T-cell (primary cell): ENCODE data around the gene ARHGAP4. TPM values are rescaled to one million over a fixed set of nuclear protein-coding genes. Genes with fewer than 3 reads are reported as not detected.

Experiments
- ATAC-seq, 4 experiments: fragments of 200-7000 bp in 3 of 4; fragments of 150-1000 bp in 1 of 4; cut with Tn5 transposase; replicated peaks in 1 of 4; 1 replicate in 3 of 4; 2 replicates in 1 of 4; pipeline ENCODE4 v1.10.0; 2021; ENCODE audit warnings: moderate library complexity in 3 of 4, mild to moderate bottlenecking in 2 of 4, moderate number of reproducible peaks in 1 of 4
- CTCF ChIA-PET, 2 donors: fragments of 300-600 bp; sonication (Branson Sonifier 250); formaldehyde crosslinking; loops; one replicate each; lab custom pipeline; 2022; ENCODE audit warnings: antibody characterized with exemption in 2 of 2; lab: Charles Lee
- POLR2A ChIA-PET, 2 donors: fragments of 300-600 bp; sonication (Branson Sonifier 250); formaldehyde crosslinking; loops; one replicate each; lab custom pipeline; 2022; ENCODE audit warnings: antibody characterized with exemption in 2 of 2; lab: Charles Lee
- DNase-seq, 35 experiments: peaks; one replicate each; pipeline versions ENCODE4 v3.0.0 to v3.0.0-alpha.2; 2013 to 2023
- H3K27ac ChIP-seq: one replicate; pipeline ENCODE4 v1.5.1; 2013; ENCODE audit warnings: low read length
- H3K27me3 ChIP-seq, 2 experiments: replicated peaks in 1 of 2; 1 replicate in 1 of 2; 2 replicates in 1 of 2; pipeline versions ENCODE4 v1.6.1 to v1.7.0; 2013; ENCODE audit warnings: low read length in 1 of 2, mixed read lengths in 1 of 2; ENCODE audit not compliant: control insufficient read depth in 2 of 2, insufficient read depth in 2 of 2; ENCODE audit errors: extremely low read depth in 1 of 2
- H3K36me3 ChIP-seq, 2 donors: 1 replicate in 1 of 2; 2 replicates in 1 of 2; pipeline versions ENCODE4 v1.6.1 to v1.7.0; 2013; ENCODE audit warnings: low read length in 1 of 2; ENCODE audit not compliant: control insufficient read depth in 2 of 2, insufficient read depth in 1 of 2; ENCODE audit errors: extremely low read depth in 1 of 2
- H3K4me1 ChIP-seq, 2 experiments: 1 replicate in 1 of 2; 2 replicates in 1 of 2; pipeline versions ENCODE4 v1.6.1 to v1.7.0; 2013; ENCODE audit warnings: low read length in 2 of 2, mixed read lengths in 1 of 2; ENCODE audit not compliant: insufficient read depth in 2 of 2, control insufficient read depth in 1 of 2; ENCODE audit errors: extremely low read depth in 1 of 2
- H3K4me3 ChIP-seq, 2 donors: 1 replicate in 1 of 2; 2 replicates in 1 of 2; pipeline versions ENCODE4 v1.5.1 to v1.7.0; 2013; ENCODE audit warnings: mild to moderate bottlenecking in 2 of 2, low read length in 1 of 2, moderate library complexity in 1 of 2; ENCODE audit not compliant: control insufficient read depth in 1 of 2; ENCODE audit errors: extremely low read depth in 1 of 2
- H3K9me3 ChIP-seq: 2 replicates; pipeline ENCODE4 v1.7.0; 2013
- H3K27ac Mint-ChIP-seq, 2 donors: one replicate each; pipeline ENCODE4 v1.8.0; 2020 to 2021; ENCODE audit warnings: mild to moderate bottlenecking in 2 of 2, mixed read lengths in 2 of 2
- H3K27me3 Mint-ChIP-seq, 2 donors: one replicate each; pipeline ENCODE4 v1.8.0; 2021 to 2022; ENCODE audit warnings: mixed read lengths in 2 of 2
- H3K36me3 Mint-ChIP-seq: one replicate; pipeline ENCODE4 v1.8.0; 2021; ENCODE audit warnings: mixed read lengths
- H3K4me1 Mint-ChIP-seq, 3 donors: one replicate each; pipeline ENCODE4 v1.8.0; 2020 to 2022; ENCODE audit warnings: mixed read lengths in 3 of 3, mild to moderate bottlenecking in 1 of 3
- H3K4me3 Mint-ChIP-seq, 3 donors: one replicate each; pipeline ENCODE4 v1.8.0; 2020 to 2022; ENCODE audit warnings: mild to moderate bottlenecking in 3 of 3, mixed read lengths in 3 of 3, moderate library complexity in 3 of 3
- H3K9me3 Mint-ChIP-seq, 3 donors: one replicate each; pipeline ENCODE4 v1.8.0; 2020 to 2022; ENCODE audit warnings: mixed read lengths in 3 of 3
- WGBS: methylation state at CpG from one replicate; pipeline ENCODE4 v1.1.5; 2013; ENCODE audit warnings: missing lambda C conversion rate; ENCODE audit not compliant: insufficient coverage; 5-methylcytosine and 5-hydroxymethylcytosine counted together
- total RNA-seq, 35 experiments: library from RNA in 6 of 35; stranded (reverse) in 6 of 35; fragments of 120-200 nt in 1 of 35; gene quantifications; one replicate each; pipeline versions ENCODE4 v1.2.1 to v1.2.4 and lab custom pipeline; 2013 to 2026

ARHGAP4 gene
- total RNA-seq, 5 donors from 2014 or later (not counting 1 experiment from before 2014, with no cell fraction given) = 420 to 485 (median 468) TPM

DNA sequence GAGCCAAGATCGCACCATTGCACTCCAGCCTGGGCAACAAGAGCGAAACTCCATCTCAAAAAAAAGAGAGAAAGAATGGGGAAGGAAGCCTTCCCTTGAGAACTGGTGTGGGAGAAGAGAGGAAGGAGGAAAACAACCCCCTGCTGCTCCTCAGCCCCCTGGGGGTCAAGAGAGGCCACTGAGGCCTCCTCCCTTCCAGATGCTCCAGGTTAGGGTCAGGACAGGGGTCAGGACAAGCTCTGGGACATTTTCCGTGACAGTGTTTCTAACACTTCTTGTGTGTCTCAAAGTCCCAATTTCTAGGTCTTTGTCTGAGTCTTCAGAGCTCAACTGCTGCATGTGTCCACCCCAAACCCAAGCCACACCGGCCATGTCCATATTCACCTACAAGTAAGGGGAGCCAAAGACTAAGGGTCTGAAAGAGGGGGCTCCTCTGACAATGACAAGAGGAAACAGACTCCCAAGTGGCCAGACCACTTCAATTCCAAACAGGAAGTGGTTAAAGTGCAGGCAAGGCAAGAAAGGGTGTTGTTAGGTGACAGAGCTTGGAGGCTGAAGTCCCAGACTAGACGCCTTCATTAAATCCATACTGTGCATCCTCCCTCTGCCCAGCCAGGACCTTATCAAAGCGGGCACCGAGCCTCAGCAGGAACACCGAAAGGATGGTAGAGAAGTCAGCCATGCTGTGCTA, 48.3 kb downstream of the ARHGAP4 start:
- Mint-ChIP-seq H3K4me3 (peak overlapping the region in 1 of 3 donors; percentile 34), H3K36me3 (no peaks in the 10 kb centered on the region), H3K27ac (no peak overlapping the region), H3K27me3 (peaks cover 23 to 40% of the 10 kb centered on the region in 2 donors), H3K4me1 (peaks cover 19 to 24% (median 20%) of the 10 kb centered on the region in 3 donors), H3K9me3 (no peaks in the 10 kb centered on the region)
- ATAC-seq = no peak
- H3K9me3 ChIP-seq = no peaks in the 10 kb centered on the region
- POLR2A ChIA-PET = no interaction called here
- CTCF ChIA-PET = interaction anchor here in 1 of 2 donors (0.6 kb wide), 1 partner anchor 31 kb away, joined by 3 read pairs; no protein-coding TSS in a partner anchor
- peaks cover 0 to 58% of the 10 kb centered on the region in 2 experiments for H3K27me3 ChIP-seq
- H3K36me3 ChIP-seq = no peaks in the 10 kb centered on the region
- DNase-seq = no peak
- no peak overlapping the region for H3K4me3 ChIP-seq
- peaks cover 2 to 21% of the 10 kb centered on the region in 2 experiments for H3K4me1 ChIP-seq
- no CpG with 5 or more reads among the region's 8 CpGs for WGBS
- no peak overlapping the region for H3K27ac ChIP-seq

DNA sequence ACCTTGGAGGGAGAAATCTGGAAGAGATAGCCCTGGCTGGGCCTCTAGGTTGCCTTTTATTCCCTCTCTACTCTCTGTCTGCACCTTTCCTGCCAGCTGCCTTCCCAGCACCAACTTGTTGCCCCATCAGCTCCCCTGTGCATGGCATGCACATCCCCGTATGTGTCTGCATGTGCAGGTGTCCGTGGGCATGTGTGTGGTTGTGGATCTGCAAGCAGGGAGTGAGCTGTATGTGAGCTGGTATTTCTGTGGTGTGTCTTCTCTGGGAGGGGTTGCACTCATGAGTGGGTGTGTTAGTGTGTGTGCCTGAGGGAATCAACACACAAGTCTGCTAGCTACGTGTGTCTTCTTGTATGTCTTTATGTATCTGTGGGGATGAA, 50.0 kb downstream of the ARHGAP4 start:
- no CpG with 5 or more reads among the region's 3 CpGs for WGBS
- peaks cover 2 to 21% of the 10 kb centered on the region in 2 experiments for H3K4me1 ChIP-seq
- H3K4me1 Mint-ChIP-seq = peaks cover 19 to 23% (median 20%) of the 10 kb centered on the region in 3 donors
- H3K27me3 Mint-ChIP-seq = peaks cover 20 to 46% of the 10 kb centered on the region in 2 donors
- no peaks in the 10 kb centered on the region for H3K36me3 ChIP-seq
- no peak overlapping the region for H3K27ac ChIP-seq
- H3K27ac Mint-ChIP-seq = peak overlapping the region in 1 of 2 donors; percentile 67
- ATAC-seq = no peak
- H3K36me3 Mint-ChIP-seq = no peaks in the 10 kb centered on the region
- H3K4me3 ChIP-seq = no peak overlapping the region
- no peak for DNase-seq
- CTCF ChIA-PET = no interaction called here
- peaks cover 0 to 42% of the 10 kb centered on the region in 2 experiments for H3K27me3 ChIP-seq
- H3K4me3 Mint-ChIP-seq = no peak overlapping the region
- H3K9me3 Mint-ChIP-seq = no peaks in the 10 kb centered on the region
- H3K9me3 ChIP-seq = no peaks in the 10 kb centered on the region
- POLR2A ChIA-PET = no interaction called here

DNA sequence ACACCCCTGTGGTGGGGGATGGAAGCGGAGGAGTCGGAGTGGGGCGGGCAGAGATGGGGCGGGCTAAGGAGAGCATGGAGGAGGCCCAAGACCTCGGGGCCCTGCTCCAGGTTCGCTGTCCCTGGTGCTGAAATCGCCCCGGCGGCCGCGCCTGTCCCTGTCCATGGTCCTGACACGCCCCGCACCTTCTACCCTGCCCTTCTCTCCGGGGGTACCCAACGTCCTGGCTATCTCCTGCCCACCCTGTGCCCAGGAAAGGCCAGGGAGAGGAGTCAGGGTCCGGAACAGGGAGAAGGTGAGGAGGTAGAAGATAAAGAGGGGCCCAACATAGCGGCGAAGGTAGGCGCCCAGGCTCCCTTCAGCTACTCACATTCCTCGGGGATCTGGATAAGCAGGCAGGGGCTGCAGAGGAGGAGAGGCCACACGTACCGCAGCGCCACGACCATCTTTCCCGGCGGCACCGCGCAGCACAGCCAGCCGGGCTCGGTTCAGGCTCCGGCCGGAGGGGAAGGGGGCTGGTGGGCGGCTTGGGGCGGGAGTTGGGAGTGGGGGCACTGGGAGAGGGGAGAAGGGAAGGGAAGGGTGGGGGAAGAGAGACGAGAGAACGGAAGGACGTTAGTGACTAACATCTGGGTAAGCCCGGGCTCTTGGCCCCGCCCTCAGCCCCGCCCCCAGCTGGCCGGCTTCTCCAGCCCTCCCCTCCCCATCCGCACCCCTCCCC, 50.5 kb downstream of the ARHGAP4 start:
- DNase-seq = peak; percentile 19 to 79 (median 58)
- no peaks in the 10 kb centered on the region for H3K36me3 Mint-ChIP-seq
- Histone ChIP-seq H3K4me1 (peaks cover 2 to 21% of the 10 kb centered on the region in 2 experiments), H3K4me3 (no peak overlapping the region), H3K27ac (no peak overlapping the region), H3K36me3 (no peaks in the 10 kb centered on the region), H3K9me3 (no peaks in the 10 kb centered on the region), H3K27me3 (peaks cover 0 to 43% of the 10 kb centered on the region in 2 experiments)
- ChIA-PET POLR2A (no interaction called here), CTCF (no interaction called here)
- H3K4me3 Mint-ChIP-seq = peak overlapping the region in 1 of 3 donors; percentile 10
- no peaks in the 10 kb centered on the region for H3K9me3 Mint-ChIP-seq
- ATAC-seq = peak; percentile 66 to 79 (median 74)
- H3K27ac Mint-ChIP-seq = no peak overlapping the region
- peaks cover 20 to 46% of the 10 kb centered on the region in 2 donors for H3K27me3 Mint-ChIP-seq
- peaks cover 19 to 23% (median 20%) of the 10 kb centered on the region in 3 donors for H3K4me1 Mint-ChIP-seq
- WGBS = 3% methylated on average over 10 of the region's 42 CpGs

DNA sequence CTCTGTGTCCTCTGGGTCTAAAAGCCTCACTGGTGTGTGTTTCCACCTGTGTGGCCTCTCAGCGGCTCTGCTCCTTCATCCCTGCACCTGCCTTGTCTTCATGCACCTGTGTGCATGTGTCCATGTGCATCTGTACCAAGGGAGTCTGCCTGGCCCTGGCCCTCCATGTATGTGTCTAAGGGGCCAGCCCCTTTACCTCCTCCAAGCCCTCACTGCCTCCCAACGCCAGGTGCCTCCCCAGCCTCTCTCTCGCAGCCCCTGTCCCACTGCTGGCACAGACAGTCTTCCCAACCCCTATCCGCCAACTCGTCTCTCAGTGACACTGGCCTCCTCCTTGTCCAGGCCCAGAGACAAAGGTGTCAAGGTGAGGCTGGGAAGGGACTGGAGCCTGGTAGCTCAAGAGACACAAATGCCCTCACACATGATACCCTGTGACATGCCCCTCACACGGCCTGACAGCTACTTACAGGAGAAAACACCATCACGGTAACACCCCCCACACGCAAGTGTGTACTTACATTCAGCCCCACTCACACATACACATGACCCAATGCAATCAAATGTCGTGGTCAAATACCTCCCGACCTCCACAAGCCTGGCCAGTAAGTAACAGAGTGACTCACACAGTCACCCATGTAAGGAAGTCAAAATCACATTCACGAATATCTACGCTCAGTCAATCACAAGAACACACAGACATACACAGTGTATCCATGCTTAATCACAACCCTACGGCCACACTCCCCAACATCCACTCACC, 51.5 kb downstream of the ARHGAP4 start:
- 81% methylated on average over 6 of the region's 13 CpGs for WGBS

DNA sequence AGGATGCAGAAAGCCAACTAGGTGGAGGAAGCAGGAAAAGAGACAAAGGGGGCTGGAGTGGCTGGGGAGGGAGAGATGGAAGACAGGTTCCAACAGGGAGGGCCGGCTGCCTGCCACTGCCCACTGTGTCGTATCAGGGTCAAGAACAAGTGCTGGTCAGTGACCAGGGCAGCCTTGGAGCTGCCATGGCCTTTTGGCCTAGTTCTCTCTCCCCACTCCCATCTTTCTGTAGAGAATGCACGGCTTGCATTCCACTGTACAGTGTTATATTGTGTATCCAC, 52.0 kb downstream of the ARHGAP4 start:
- WGBS = no CpG with 5 or more reads among the region's 3 CpGs
- no peaks in the 10 kb centered on the region for H3K36me3 ChIP-seq
- ATAC-seq = no peak
- H3K4me3 Mint-ChIP-seq = no peak overlapping the region
- H3K9me3 ChIP-seq = no peaks in the 10 kb centered on the region
- DNase-seq = no peak
- ChIA-PET CTCF (no interaction called here), POLR2A (no interaction called here)
- peaks cover 0 to 38% of the 10 kb centered on the region in 2 experiments for H3K27me3 ChIP-seq
- H3K4me3 ChIP-seq = no peak overlapping the region
- no peak overlapping the region for H3K27ac ChIP-seq
- H3K27ac Mint-ChIP-seq = no peak overlapping the region
- no peaks in the 10 kb centered on the region for H3K36me3 Mint-ChIP-seq
- no peaks in the 10 kb centered on the region for H3K9me3 Mint-ChIP-seq
- H3K4me1 ChIP-seq = peaks cover 2 to 15% of the 10 kb centered on the region in 2 experiments
- H3K27me3 Mint-ChIP-seq = peaks cover 15 to 42% of the 10 kb centered on the region in 2 donors
- peaks cover 15 to 18% (median 15%) of the 10 kb centered on the region in 3 donors for H3K4me1 Mint-ChIP-seq

More for the DNA sequence above, 51.5 kb downstream of the ARHGAP4 start:
- Mint-ChIP-seq H3K4me1 (peaks cover 19 to 23% (median 20%) of the 10 kb centered on the region in 3 donors), H3K9me3 (no peaks in the 10 kb centered on the region), H3K27me3 (peaks cover 17 to 46% of the 10 kb centered on the region in 2 donors), H3K36me3 (no peaks in the 10 kb centered on the region), H3K27ac (no peak overlapping the region), H3K4me3 (no peak overlapping the region)
- no peaks in the 10 kb centered on the region for H3K9me3 ChIP-seq
- ATAC-seq = no peak
- ChIA-PET CTCF (no interaction called here), POLR2A (no interaction called here)
- no peak overlapping the region for H3K27ac ChIP-seq
- H3K36me3 ChIP-seq = no peaks in the 10 kb centered on the region
- H3K4me1 ChIP-seq = peaks cover 2 to 20% of the 10 kb centered on the region in 2 experiments
- peaks cover 0 to 41% of the 10 kb centered on the region in 2 experiments for H3K27me3 ChIP-seq
- DNase-seq = no peak
- H3K4me3 ChIP-seq = no peak overlapping the region
